Caco-2 (cell line): Measurements from ENCODE around the gene SCAMP4. TPM values are rescaled to one million over a fixed set of nuclear protein-coding genes. Genes with fewer than 3 reads are reported as not detected.

Experiments used
- BruUV-seq: library from RNA; stranded (reverse); fragments of 400-500 nt; replicated peaks from 2 replicates; lab custom pipeline; 2021; lab: Mats Ljungman, UMichigan
- CTCF ChIA-PET: fragments of 300-600 bp; sonication (Branson Sonifier 250); formaldehyde crosslinking; loops from one replicate; lab custom pipeline; 2022; ENCODE audit warnings: antibody characterized with exemption; lab: Charles Lee
- POLR2A ChIA-PET: fragments of 300-600 bp; sonication (Branson Sonifier 250); formaldehyde crosslinking; loops from one replicate; lab custom pipeline; 2022; ENCODE audit warnings: antibody characterized with exemption; lab: Charles Lee
- DNase-seq, 2 experiments: peaks; one replicate each; pipeline versions ENCODE4 v3.0.0 to v3.0.0-alpha.2; 2020 to 2022
- H3K27me3 ChIP-seq: replicated peaks from 2 replicates; pipeline ENCODE4 v1.6.0; 2011; ENCODE audit warnings: low read length; ENCODE audit not compliant: control insufficient read depth, insufficient read depth
- H3K36me3 ChIP-seq: 2 replicates; pipeline ENCODE4 v1.5.1; 2011; ENCODE audit warnings: low read length; ENCODE audit not compliant: control insufficient read depth, insufficient read depth
- H3K4me1 ChIP-seq: fragments of 250-450 bp; sonication (Bioruptor Pico); 2 replicates; pipeline ENCODE4 v1.5.1; 2020; ENCODE audit warnings: mild to moderate bottlenecking
- H3K4me3 ChIP-seq: 2 replicates; pipeline ENCODE4 v1.5.1; 2011; ENCODE audit warnings: low read depth, mild to moderate bottlenecking, control low read depth, low read length
- H3K9me3 ChIP-seq: fragments of 250-450 bp; sonication (Bioruptor Pico); 2 replicates; pipeline ENCODE4 v1.5.1; 2020; ENCODE audit warnings: mild to moderate bottlenecking, moderate library complexity
- H3K27ac Mint-ChIP-seq: one replicate; pipeline ENCODE4 v1.8.0; 2022; ENCODE audit warnings: mixed read lengths; ENCODE audit not compliant: unreplicated experiment
- H3K27me3 Mint-ChIP-seq: one replicate; pipeline ENCODE4 v1.8.0; 2022; ENCODE audit warnings: mixed read lengths; ENCODE audit not compliant: insufficient read depth, unreplicated experiment
- H3K36me3 Mint-ChIP-seq: one replicate; pipeline ENCODE4 v1.8.0; 2022; ENCODE audit warnings: mild to moderate bottlenecking, mixed read lengths; ENCODE audit not compliant: insufficient read depth, unreplicated experiment
- H3K4me1 Mint-ChIP-seq: one replicate; pipeline ENCODE4 v1.8.0; 2022; ENCODE audit warnings: low read depth, mixed read lengths; ENCODE audit not compliant: unreplicated experiment
- H3K4me3 Mint-ChIP-seq: one replicate; pipeline ENCODE4 v1.8.0; 2022; ENCODE audit warnings: mild to moderate bottlenecking, moderate library complexity, mixed read lengths; ENCODE audit not compliant: unreplicated experiment
- H3K9me3 Mint-ChIP-seq: one replicate; pipeline ENCODE4 v1.8.0; 2022; ENCODE audit warnings: mixed read lengths; ENCODE audit not compliant: unreplicated experiment
- CTCF ChIP-seq, 2 experiments: fragments of 200-600 bp in 1 of 2; IDR thresholded peaks; 1 replicate in 1 of 2; 2 replicates in 1 of 2; pipeline versions ENCODE4 v1.5.1 to v1.8.0; 2011 to 2022; ENCODE audit warnings: antibody characterized with exemption in 1 of 2, control low read depth in 1 of 2, inconsistent platforms in 1 of 2, low read depth in 1 of 2, low read length in 1 of 2, mild to moderate bottlenecking in 1 of 2, moderate library complexity in 1 of 2; ENCODE audit not compliant: insufficient read depth in 1 of 2, severe bottlenecking in 1 of 2, unreplicated experiment in 1 of 2
- intact Hi-C: fragments of 100-400 bp; cut with micrococcal nuclease; formaldehyde crosslinking; loops from one replicate; pipeline ENCODE4 v1.10.0; 2022; ENCODE audit not compliant: unreplicated experiment
- total RNA-seq: library from RNA; stranded (reverse); gene quantifications from 2 replicates; pipeline ENCODE4 v1.2.3, GENCODE V29; 2022

SCAMP4 gene
- total RNA-seq, 1 experiment from 2014 or later = 84.1 TPM

- Histone ChIP-seq H3K36me3 (peaks cover 2% of the 10 kb centered on the region), H3K4me3 (no peak overlapping the region), H3K9me3 (no peaks in the 10 kb centered on the region), H3K4me1 (no peaks in the 10 kb centered on the region), H3K27me3 (no peaks in the 10 kb centered on the region)
- no peaks in the 10 kb centered on the region for H3K9me3 Mint-ChIP-seq
- no peaks in the 10 kb centered on the region for H3K4me1 Mint-ChIP-seq
- no TSS peak for BruUV-seq
- ChIA-PET POLR2A (no interaction called here), CTCF (no interaction called here)
- H3K27ac Mint-ChIP-seq = no peak overlapping the region
- no peak overlapping the region for H3K4me3 Mint-ChIP-seq
- intact Hi-C loops = no loop called here
- no peak for DNase-seq
- no peak for TF ChIP-seq CTCF (IDR thresholded peaks at IDR 0.05; ENCODE audit: insufficient read depth in 1 of 2, low read depth in 1 of 2, low read length in 1 of 2, severe bottlenecking in 1 of 2, unreplicated experiment in 1 of 2)
- peaks cover 46% of the 10 kb centered on the region for H3K36me3 Mint-ChIP-seq
- no peaks in the 10 kb centered on the region for H3K27me3 Mint-ChIP-seq
Measured at GRCh38 chr19:1921825-1922224, 16.6 kb downstream of the SCAMP4 start.

GRCh38 chr19:1922803-1923202 is 17.6 kb downstream of the SCAMP4 start:
- Mint-ChIP-seq H3K4me3 (no peak overlapping the region), H3K27me3 (no peaks in the 10 kb centered on the region), H3K9me3 (no peaks in the 10 kb centered on the region), H3K27ac (no peak overlapping the region), H3K36me3 (peaks cover 46% of the 10 kb centered on the region), H3K4me1 (no peaks in the 10 kb centered on the region)
- Histone ChIP-seq H3K27me3 (no peaks in the 10 kb centered on the region), H3K4me1 (no peaks in the 10 kb centered on the region), H3K9me3 (no peaks in the 10 kb centered on the region), H3K36me3 (peaks cover 2% of the 10 kb centered on the region), H3K4me3 (no peak overlapping the region)
- no peak for DNase-seq
- ChIA-PET CTCF (no interaction called here), POLR2A (no interaction called here)
- intact Hi-C loops = no loop called here
- BruUV-seq = no TSS peak
- no peak for TF ChIP-seq CTCF (IDR thresholded peaks at IDR 0.05; ENCODE audit: insufficient read depth in 1 of 2, low read depth in 1 of 2, low read length in 1 of 2, severe bottlenecking in 1 of 2, unreplicated experiment in 1 of 2)

- Mint-ChIP-seq H3K27ac (no peak overlapping the region), H3K4me1 (no peaks in the 10 kb centered on the region), H3K9me3 (no peaks in the 10 kb centered on the region), H3K27me3 (no peaks in the 10 kb centered on the region), H3K36me3 (peaks cover 46% of the 10 kb centered on the region), H3K4me3 (no peak overlapping the region)
- no peak for TF ChIP-seq CTCF (IDR thresholded peaks at IDR 0.05; ENCODE audit: insufficient read depth in 1 of 2, low read depth in 1 of 2, low read length in 1 of 2, severe bottlenecking in 1 of 2, unreplicated experiment in 1 of 2)
- no TSS peak for BruUV-seq
- no peaks in the 10 kb centered on the region for H3K9me3 ChIP-seq
- H3K4me3 ChIP-seq = no peak overlapping the region
- intact Hi-C loops = no loop called here
- ChIA-PET CTCF (no interaction called here), POLR2A (no interaction called here)
- DNase-seq = no peak
- no peaks in the 10 kb centered on the region for H3K27me3 ChIP-seq
- no peaks in the 10 kb centered on the region for H3K4me1 ChIP-seq
- H3K36me3 ChIP-seq = peaks cover 2% of the 10 kb centered on the region
Measured at GRCh38 chr19:1923319-1923718, 18.1 kb downstream of the SCAMP4 start.
